Gastrocnemius medialis (tissue), 4 donors: Measurements from ENCODE around the gene IL31.

ENCODE experiments used
- POLR2A ChIP-seq, 2 donors: fragments of 450-650 bp; IDR thresholded peaks; one replicate each; pipeline ENCODE4 v1.6.1; 2017; ENCODE audit warnings: antibody characterized with exemption in 2 of 2, mild to moderate bottlenecking in 2 of 2, moderate library complexity in 2 of 2
- TF ChIP-seq, protein P1 (sequence below), 5 experiments: fragments of 450-650 bp in 3 of 5; fragments of 200-600 bp in 2 of 5; sonication (generic) in 2 of 5; IDR thresholded peaks in 4 of 5; conservative IDR thresholded peaks in 1 of 5; 1 replicate in 4 of 5; 2 replicates in 1 of 5; pipeline ENCODE4 v1.5.1; 2016 to 2019; ENCODE audit warnings: antibody characterized with exemption in 5 of 5, mild to moderate bottlenecking in 3 of 5, moderate library complexity in 3 of 5

DNA sequence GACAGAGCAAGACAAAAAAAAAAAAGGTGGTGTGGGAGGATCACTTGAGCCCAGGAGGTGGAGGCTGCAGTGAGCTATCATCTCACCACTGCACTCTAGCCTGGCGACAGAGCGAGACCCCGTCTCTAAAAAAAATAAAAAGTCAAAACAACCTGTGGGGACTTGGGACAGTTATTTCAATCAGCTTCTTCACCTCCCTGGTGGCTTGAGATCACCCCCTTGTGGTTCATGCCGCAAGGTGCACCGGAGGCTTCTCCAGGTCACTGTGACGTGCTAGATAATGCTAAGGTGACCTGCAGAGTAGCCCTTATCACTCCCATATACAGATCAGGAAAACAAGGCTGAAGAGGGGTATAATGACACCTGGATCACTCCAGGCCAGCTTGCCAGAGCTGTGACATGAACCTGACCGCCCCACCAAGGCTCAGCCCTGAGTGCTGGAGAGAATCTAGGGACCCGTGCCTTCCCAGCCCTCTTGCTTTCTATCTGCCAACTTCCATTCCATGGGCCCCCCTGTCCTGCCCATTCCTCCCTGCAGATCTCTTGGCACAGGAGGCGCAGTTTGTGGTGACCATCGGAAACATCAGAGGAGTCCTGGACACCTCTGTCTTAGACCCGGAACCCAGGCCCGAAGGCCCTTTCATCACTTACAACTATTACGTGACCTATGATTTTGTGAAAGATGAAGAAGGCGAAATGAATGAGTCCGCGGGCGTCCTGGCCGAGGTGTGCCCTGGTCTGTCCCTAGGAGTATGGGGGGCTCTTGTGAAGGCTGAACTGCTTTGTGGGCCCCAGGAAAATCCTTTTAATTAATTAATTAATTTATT, 17.0 kb upstream of the IL31 start:
- no peak for TF ChIP-seq POLR2A (IDR thresholded peaks at IDR 0.05)
- TF ChIP-seq, protein P1, sequence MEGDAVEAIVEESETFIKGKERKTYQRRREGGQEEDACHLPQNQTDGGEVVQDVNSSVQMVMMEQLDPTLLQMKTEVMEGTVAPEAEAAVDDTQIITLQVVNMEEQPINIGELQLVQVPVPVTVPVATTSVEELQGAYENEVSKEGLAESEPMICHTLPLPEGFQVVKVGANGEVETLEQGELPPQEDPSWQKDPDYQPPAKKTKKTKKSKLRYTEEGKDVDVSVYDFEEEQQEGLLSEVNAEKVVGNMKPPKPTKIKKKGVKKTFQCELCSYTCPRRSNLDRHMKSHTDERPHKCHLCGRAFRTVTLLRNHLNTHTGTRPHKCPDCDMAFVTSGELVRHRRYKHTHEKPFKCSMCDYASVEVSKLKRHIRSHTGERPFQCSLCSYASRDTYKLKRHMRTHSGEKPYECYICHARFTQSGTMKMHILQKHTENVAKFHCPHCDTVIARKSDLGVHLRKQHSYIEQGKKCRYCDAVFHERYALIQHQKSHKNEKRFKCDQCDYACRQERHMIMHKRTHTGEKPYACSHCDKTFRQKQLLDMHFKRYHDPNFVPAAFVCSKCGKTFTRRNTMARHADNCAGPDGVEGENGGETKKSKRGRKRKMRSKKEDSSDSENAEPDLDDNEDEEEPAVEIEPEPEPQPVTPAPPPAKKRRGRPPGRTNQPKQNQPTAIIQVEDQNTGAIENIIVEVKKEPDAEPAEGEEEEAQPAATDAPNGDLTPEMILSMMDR (IDR thresholded peaks at IDR 0.05 in 4 of 5, conservative IDR thresholded peaks at IDR 0.05 in 1 of 5), result peak; percentile 55 to 82 (median 77)
